Fibroblast of mammary gland (primary cell): ENCODE measurements around the gene CIITA.
"Not testable (repeated sequence)": the region's sequence is repeated elsewhere in the genome, so short reads cannot be mapped to it uniquely, and the experiment has no call there.

Experiments
- DNase-seq: peaks from one replicate; pipeline ENCODE4 v3.0.0-alpha.2; 2010; ENCODE audit warnings: low read depth
- H3K4me3 ChIP-seq: 2 replicates; pipeline ENCODE4 v1.5.1; 2011; ENCODE audit warnings: low read depth, mild to moderate bottlenecking, low read length, moderate library complexity; ENCODE audit not compliant: control insufficient read depth
- TF ChIP-seq, protein P1 (sequence below): conservative IDR thresholded peaks from 2 replicates; pipeline ENCODE4 v1.5.1; 2011; ENCODE audit warnings: low read depth, low read length, inconsistent platforms; ENCODE audit not compliant: control insufficient read depth, insufficient read depth

CIITA gene

DNA sequence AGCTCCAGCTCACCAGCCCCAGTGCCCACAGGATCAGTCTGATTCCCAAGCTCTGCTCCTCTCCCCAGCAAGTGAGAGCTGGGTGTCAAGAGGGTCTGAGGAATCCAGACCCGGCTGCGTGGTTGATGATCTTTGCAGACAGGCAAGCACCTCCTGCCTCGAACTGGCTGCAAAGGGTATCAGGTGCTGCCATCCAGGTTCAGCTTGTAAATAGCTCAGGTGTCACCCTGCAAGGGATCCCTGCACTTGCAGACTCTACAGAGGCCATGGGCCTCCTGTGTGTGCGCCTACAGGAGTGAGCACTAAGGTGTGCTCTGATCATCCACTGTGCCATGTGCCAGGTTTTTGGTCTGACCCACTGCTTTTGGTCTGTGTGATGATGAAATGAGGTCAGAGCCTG lies 49.1 kb downstream of the CIITA start:
- TF ChIP-seq, protein P1, sequence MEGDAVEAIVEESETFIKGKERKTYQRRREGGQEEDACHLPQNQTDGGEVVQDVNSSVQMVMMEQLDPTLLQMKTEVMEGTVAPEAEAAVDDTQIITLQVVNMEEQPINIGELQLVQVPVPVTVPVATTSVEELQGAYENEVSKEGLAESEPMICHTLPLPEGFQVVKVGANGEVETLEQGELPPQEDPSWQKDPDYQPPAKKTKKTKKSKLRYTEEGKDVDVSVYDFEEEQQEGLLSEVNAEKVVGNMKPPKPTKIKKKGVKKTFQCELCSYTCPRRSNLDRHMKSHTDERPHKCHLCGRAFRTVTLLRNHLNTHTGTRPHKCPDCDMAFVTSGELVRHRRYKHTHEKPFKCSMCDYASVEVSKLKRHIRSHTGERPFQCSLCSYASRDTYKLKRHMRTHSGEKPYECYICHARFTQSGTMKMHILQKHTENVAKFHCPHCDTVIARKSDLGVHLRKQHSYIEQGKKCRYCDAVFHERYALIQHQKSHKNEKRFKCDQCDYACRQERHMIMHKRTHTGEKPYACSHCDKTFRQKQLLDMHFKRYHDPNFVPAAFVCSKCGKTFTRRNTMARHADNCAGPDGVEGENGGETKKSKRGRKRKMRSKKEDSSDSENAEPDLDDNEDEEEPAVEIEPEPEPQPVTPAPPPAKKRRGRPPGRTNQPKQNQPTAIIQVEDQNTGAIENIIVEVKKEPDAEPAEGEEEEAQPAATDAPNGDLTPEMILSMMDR = no peak
- H3K4me3 ChIP-seq = no peak overlapping the region
- no peak for DNase-seq

- no peak overlapping the region for H3K4me3 ChIP-seq
- no peak for DNase-seq
- TF ChIP-seq, protein P1 = no peak
Measured at GRCh38 chr16:10926867-10927266, 49.9 kb downstream of the CIITA start.

DNA sequence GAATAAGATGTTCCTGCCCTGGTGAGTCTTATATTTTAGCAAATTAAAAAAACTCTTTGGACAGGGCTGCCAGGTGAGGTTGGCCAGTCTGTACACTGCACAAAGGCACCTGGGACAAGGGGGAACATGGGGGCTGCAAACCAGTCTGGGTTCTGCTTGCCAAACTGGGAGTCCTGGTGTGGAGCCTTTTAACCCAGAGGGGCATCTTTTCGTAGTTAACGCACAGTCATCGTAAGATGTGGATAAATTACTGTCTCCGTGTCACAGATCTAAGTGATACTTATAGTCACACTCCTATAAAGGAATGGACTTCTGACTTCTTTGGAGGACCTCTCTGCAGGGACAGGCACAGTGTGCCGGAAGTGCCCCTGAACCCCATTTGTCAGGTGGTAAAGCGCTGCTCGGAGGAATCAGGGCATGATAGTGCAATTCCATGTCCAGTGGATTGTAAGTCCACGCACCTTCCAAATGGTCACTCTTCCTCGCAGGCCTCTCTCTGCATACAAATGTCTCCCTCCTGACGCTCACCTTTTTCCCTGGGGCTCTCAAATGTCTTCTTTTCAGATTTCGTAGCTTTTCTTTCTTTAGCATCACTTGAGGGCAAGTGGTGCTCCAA lies 50.6 kb downstream of the CIITA start:
- TF ChIP-seq, protein P1 = no peak
- no peak for DNase-seq
- H3K4me3 ChIP-seq = no peak overlapping the region

- not testable (repeated sequence) for DNase-seq, H3K4me3 ChIP-seq
Measured at GRCh38 chr16:10929097-10929496, 52.1 kb downstream of the CIITA start.

GRCh38 chr16:10929853-10930754 lies 53.1 kb downstream of the CIITA start:
- no peak overlapping the region for H3K4me3 ChIP-seq
- DNase-seq = no peak
- TF ChIP-seq, protein P1 = no peak

- TF ChIP-seq, protein P1 = no peak
- H3K4me3 ChIP-seq = no peak overlapping the region
- DNase-seq = no peak
Measured at GRCh38 chr16:10930755-10931093, 53.7 kb downstream of the CIITA start.

GRCh38 chr16:10931134-10931533 lies 54.1 kb downstream of the CIITA start:
- TF ChIP-seq, protein P1 = no peak
- no peak overlapping the region for H3K4me3 ChIP-seq
- DNase-seq = no peak
